A673 (cell line): Measurements from ENCODE around the gene CPAMD8.

Source experiments
- CTCF ChIP-seq: fragments of 300-800, 200-600 bp; sonication (generic); conservative IDR thresholded peaks from 2 replicates; pipeline ENCODE4 v1.5.1; 2017; ENCODE audit warnings: low read depth, mild to moderate bottlenecking, antibody characterized with exemption, low read length, moderate library complexity, mixed read lengths
- EZH2 ChIP-seq: fragments of 200-600 bp; sonication (generic); IDR thresholded peaks from 2 replicates; pipeline ENCODE4 v1.6.1; 2017; ENCODE audit warnings: borderline replicate concordance, low read depth, mild to moderate bottlenecking, mixed read lengths, antibody characterized with exemption, low read length; ENCODE audit not compliant: poor library complexity, severe bottlenecking

- no peak for TF ChIP-seq CTCF
- no peak for TF ChIP-seq EZH2
These were observed 31.6 kb upstream of the CPAMD8 start for GRCh38 chr19:17058236-17058635.
